ENCODE data around the gene FHIP1B.

FHIP1B gene

GRCh38 chr11:6210274-6210955 lies 24.0 kb downstream of the FHIP1B start:
- no peak for TF ChIP-seq REST (IDR thresholded peaks at IDR 0.05; ENCODE audit: insufficient read depth in 1 of 2, low read depth in 2 of 2, low read length in 2 of 2)
- no peak for TF ChIP-seq SIN3A (IDR thresholded peaks at IDR 0.05; ENCODE audit: borderline replicate concordance, insufficient read depth, low read length)
- no peak for TF ChIP-seq POLR2AphosphoS5 (IDR thresholded peaks at IDR 0.05; ENCODE audit: low read depth, low read length)
- no peak for TF ChIP-seq TAF1 (IDR thresholded peaks at IDR 0.05; ENCODE audit: borderline replicate concordance, insufficient read depth, low read length)
- TF ChIP-seq FOXP2 (optimal IDR thresholded peaks at IDR 0.05; ENCODE audit: borderline replicate concordance, extremely low read depth, extremely low read length, insufficient read depth): no peak

- TF ChIP-seq SIN3A (IDR thresholded peaks at IDR 0.05; ENCODE audit: borderline replicate concordance, insufficient read depth, low read length) (no peak), REST (IDR thresholded peaks at IDR 0.05; ENCODE audit: insufficient read depth in 1 of 2, low read depth in 2 of 2, low read length in 2 of 2) (no peak), FOXP2 (optimal IDR thresholded peaks at IDR 0.05; ENCODE audit: borderline replicate concordance, extremely low read depth, extremely low read length, insufficient read depth) (no peak), POLR2AphosphoS5 (IDR thresholded peaks at IDR 0.05; ENCODE audit: low read depth, low read length) (no peak), TAF1 (IDR thresholded peaks at IDR 0.05; ENCODE audit: borderline replicate concordance, insufficient read depth, low read length) (no peak)
Measured at GRCh38 chr11:6209801-6210200, 24.6 kb downstream of the FHIP1B start.

GRCh38 chr11:6206456-6207180 lies 27.8 kb downstream of the FHIP1B start:
- TF ChIP-seq FOXP2 (optimal IDR thresholded peaks at IDR 0.05; ENCODE audit: borderline replicate concordance, extremely low read depth, extremely low read length, insufficient read depth): no peak
- TF ChIP-seq POLR2AphosphoS5 (IDR thresholded peaks at IDR 0.05; ENCODE audit: low read depth, low read length): no peak
- no peak for TF ChIP-seq SIN3A (IDR thresholded peaks at IDR 0.05; ENCODE audit: borderline replicate concordance, insufficient read depth, low read length)
- TF ChIP-seq REST (IDR thresholded peaks at IDR 0.05; ENCODE audit: insufficient read depth in 1 of 2, low read depth in 2 of 2, low read length in 2 of 2): no peak
- no peak for TF ChIP-seq TAF1 (IDR thresholded peaks at IDR 0.05; ENCODE audit: borderline replicate concordance, insufficient read depth, low read length)

GRCh38 chr11:6205366-6205765 lies 29.1 kb downstream of the FHIP1B start, which contains the start of gene C11orf42:
C11orf42 (plus strand) TSS chr11:6205557; CDS start chr11:6205616, 59 bp downstream.
- TF ChIP-seq SIN3A (IDR thresholded peaks at IDR 0.05; ENCODE audit: borderline replicate concordance, insufficient read depth, low read length) (no peak), POLR2AphosphoS5 (IDR thresholded peaks at IDR 0.05; ENCODE audit: low read depth, low read length) (no peak), REST (IDR thresholded peaks at IDR 0.05; ENCODE audit: insufficient read depth in 1 of 2, low read depth in 2 of 2, low read length in 2 of 2) (no peak), TAF1 (IDR thresholded peaks at IDR 0.05; ENCODE audit: borderline replicate concordance, insufficient read depth, low read length) (no peak), FOXP2 (optimal IDR thresholded peaks at IDR 0.05; ENCODE audit: borderline replicate concordance, extremely low read depth, extremely low read length, insufficient read depth) (no peak)

Measured in PFSK-1 (cell line).